ENCODE data around the gene ROR2.
A peak's percentile ranks its signal among the peaks of the same experiment; 100 is the strongest.

ROR2 gene

GRCh38 chr9:91972076-91972626 is 22.1 kb upstream of the ROR2 start:
- no peak for DNase-seq (ENCODE audit: low read depth, low spot score)
- WGBS (ENCODE audit: insufficient coverage, insufficient read length) = no CpG with 5 or more reads among the region's 4 CpGs
- Histone ChIP-seq H3K4me3 (ENCODE audit: low read length) (no peak overlapping the region), H3K27ac (ENCODE audit: low read length) (no peak overlapping the region), H3K9me3 (ENCODE audit: control insufficient read depth, insufficient read depth, low read length) (no peaks in the 10 kb centered on the region), H3K4me1 (ENCODE audit: control insufficient read depth, insufficient read depth, low read length) (no peaks in the 10 kb centered on the region), H3K36me3 (ENCODE audit: control insufficient read depth, insufficient read depth, low read length) (no peaks in the 10 kb centered on the region), H3K27me3 (ENCODE audit: control insufficient read depth, insufficient read depth, low read length) (no peaks in the 10 kb centered on the region)

GRCh38 chr9:91967259-91967658 is 17.2 kb upstream of the ROR2 start:
- H3K4me3 ChIP-seq (ENCODE audit: low read length) = no peak overlapping the region
- WGBS (ENCODE audit: insufficient coverage, insufficient read length) = no CpG with 5 or more reads among the region's 3 CpGs
- H3K36me3 ChIP-seq (ENCODE audit: control insufficient read depth, insufficient read depth, low read length) = no peaks in the 10 kb centered on the region
- no peaks in the 10 kb centered on the region for H3K4me1 ChIP-seq (ENCODE audit: control insufficient read depth, insufficient read depth, low read length)
- H3K9me3 ChIP-seq (ENCODE audit: control insufficient read depth, insufficient read depth, low read length) = no peaks in the 10 kb centered on the region
- H3K27me3 ChIP-seq (ENCODE audit: control insufficient read depth, insufficient read depth, low read length) = no peaks in the 10 kb centered on the region
- H3K27ac ChIP-seq (ENCODE audit: low read length) = no peak overlapping the region
- DNase-seq (ENCODE audit: low read depth, low spot score) = no peak

- Histone ChIP-seq H3K9me3 (ENCODE audit: control insufficient read depth, insufficient read depth, low read length) (no peaks in the 10 kb centered on the region), H3K4me3 (ENCODE audit: low read length) (no peak overlapping the region), H3K4me1 (ENCODE audit: control insufficient read depth, insufficient read depth, low read length) (no peaks in the 10 kb centered on the region), H3K27me3 (ENCODE audit: control insufficient read depth, insufficient read depth, low read length) (no peaks in the 10 kb centered on the region), H3K27ac (ENCODE audit: low read length) (no peak overlapping the region), H3K36me3 (ENCODE audit: control insufficient read depth, insufficient read depth, low read length) (no peaks in the 10 kb centered on the region)
- WGBS (ENCODE audit: insufficient coverage, insufficient read length) = no CpG with 5 or more reads among the region's 2 CpGs
- no peak for DNase-seq (ENCODE audit: low read depth, low spot score)
Measured at GRCh38 chr9:91966503-91966902, 16.5 kb upstream of the ROR2 start.

GRCh38 chr9:91963711-91964240 is 13.7 kb upstream of the ROR2 start:
- Histone ChIP-seq H3K4me1 (ENCODE audit: control insufficient read depth, insufficient read depth, low read length) (no peaks in the 10 kb centered on the region), H3K27ac (ENCODE audit: low read length) (no peak overlapping the region), H3K9me3 (ENCODE audit: control insufficient read depth, insufficient read depth, low read length) (no peaks in the 10 kb centered on the region), H3K36me3 (ENCODE audit: control insufficient read depth, insufficient read depth, low read length) (no peaks in the 10 kb centered on the region), H3K27me3 (ENCODE audit: control insufficient read depth, insufficient read depth, low read length) (no peaks in the 10 kb centered on the region), H3K4me3 (ENCODE audit: low read length) (no peak overlapping the region)
- no peak for DNase-seq (ENCODE audit: low read depth, low spot score)
- no CpG with 5 or more reads among the region's 2 CpGs for WGBS (ENCODE audit: insufficient coverage, insufficient read length)

DNA sequence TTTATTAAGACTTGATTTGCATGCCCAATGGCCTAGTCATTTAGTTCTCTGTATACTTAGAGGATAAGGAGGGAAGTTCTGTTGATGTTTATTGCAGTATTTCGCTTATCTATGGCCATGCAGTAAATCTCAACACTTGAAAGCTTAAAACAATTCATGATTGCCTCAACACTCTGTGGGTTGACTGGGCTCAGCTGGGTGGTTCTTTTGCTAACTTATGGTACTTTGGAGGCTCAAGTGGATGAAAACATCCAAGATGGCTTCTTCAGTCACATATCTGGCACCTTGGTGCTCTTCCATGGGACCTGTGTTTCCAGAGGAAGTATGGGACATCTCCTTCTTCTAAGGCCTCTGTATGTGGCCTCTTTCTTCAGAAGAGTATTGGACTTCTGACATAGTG is 10.3 kb upstream of the ROR2 start:
- DNase-seq (ENCODE audit: low read depth, low spot score) = no peak
- H3K9me3 ChIP-seq (ENCODE audit: control insufficient read depth, insufficient read depth, low read length) = no peaks in the 10 kb centered on the region
- H3K27ac ChIP-seq (ENCODE audit: low read length) = no peak overlapping the region
- H3K27me3 ChIP-seq (ENCODE audit: control insufficient read depth, insufficient read depth, low read length) = no peaks in the 10 kb centered on the region
- no peak overlapping the region for H3K4me3 ChIP-seq (ENCODE audit: low read length)
- no peaks in the 10 kb centered on the region for H3K4me1 ChIP-seq (ENCODE audit: control insufficient read depth, insufficient read depth, low read length)
- no peaks in the 10 kb centered on the region for H3K36me3 ChIP-seq (ENCODE audit: control insufficient read depth, insufficient read depth, low read length)
- WGBS (ENCODE audit: insufficient coverage, insufficient read length) = no CpG with 5 or more reads among the region's 1 CpG

DNA sequence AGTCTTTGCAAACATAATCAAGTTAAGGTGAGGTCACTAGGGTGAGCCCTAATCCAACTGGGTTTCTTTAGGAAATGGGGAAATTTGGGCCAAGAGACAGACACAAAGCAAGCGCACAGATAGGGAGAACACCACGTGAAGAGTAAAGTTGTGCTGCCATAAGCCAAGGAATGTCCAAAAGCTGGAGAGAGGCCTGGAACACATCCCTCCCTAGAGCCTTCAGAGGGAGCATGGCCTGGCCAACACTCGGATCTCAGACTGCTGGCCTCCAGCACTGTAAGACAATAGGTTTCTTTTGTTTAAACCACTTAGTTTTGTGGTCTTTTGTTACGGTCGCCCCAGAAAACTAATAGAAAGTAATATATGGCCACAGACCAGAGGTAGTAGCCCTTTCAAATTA is 8.1 kb upstream of the ROR2 start:
- no CpG with 5 or more reads among the region's 5 CpGs for WGBS (ENCODE audit: insufficient coverage, insufficient read length)
- Histone ChIP-seq H3K9me3 (ENCODE audit: control insufficient read depth, insufficient read depth, low read length) (no peaks in the 10 kb centered on the region), H3K4me1 (ENCODE audit: control insufficient read depth, insufficient read depth, low read length) (0 out of 2 replicates have a peak, but pooled peaks cover 1% of the 10 kb centered on the region), H3K36me3 (ENCODE audit: control insufficient read depth, insufficient read depth, low read length) (no peaks in the 10 kb centered on the region), H3K27ac (ENCODE audit: low read length) (no peak overlapping the region), H3K4me3 (ENCODE audit: low read length) (no peak overlapping the region), H3K27me3 (ENCODE audit: control insufficient read depth, insufficient read depth, low read length) (no peaks in the 10 kb centered on the region)
- no peak for DNase-seq (ENCODE audit: low read depth, low spot score)

DNA sequence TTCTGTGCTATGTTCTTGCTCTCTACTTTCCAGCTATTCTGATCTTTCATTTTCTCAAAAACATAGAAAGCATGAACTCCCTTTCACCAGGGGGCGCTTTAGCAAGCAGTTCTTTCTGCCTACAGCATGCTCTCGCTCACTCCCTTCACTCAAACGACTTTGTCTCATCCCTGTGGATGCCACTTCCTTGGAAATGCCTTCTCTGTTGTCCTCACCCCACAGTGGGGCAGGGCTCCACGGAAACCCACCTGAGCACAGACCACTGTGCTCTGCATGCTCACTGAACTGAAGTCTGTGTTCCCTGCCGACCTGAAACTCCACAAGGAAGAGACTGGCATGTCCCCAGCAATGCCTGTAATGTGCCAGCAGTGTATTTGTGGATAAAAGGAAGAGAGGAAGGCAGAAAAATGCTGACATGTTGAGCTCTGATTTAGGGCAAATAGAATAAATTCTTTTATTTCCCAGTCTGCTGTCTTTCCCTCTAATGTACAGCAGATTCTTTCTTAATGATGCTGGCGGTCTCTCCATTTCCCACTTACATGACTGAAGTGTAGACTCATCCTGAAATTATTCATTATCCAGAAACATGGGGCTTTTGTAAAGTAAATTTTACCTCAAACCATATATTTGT is 4.9 kb upstream of the ROR2 start:
- H3K27me3 ChIP-seq (ENCODE audit: control insufficient read depth, insufficient read depth, low read length) = peaks cover 4% of the 10 kb centered on the region; the same call in 1 of the 2 replicates
- no peak for DNase-seq (ENCODE audit: low read depth, low spot score)
- no peaks in the 10 kb centered on the region for H3K36me3 ChIP-seq (ENCODE audit: control insufficient read depth, insufficient read depth, low read length)
- WGBS (ENCODE audit: insufficient coverage, insufficient read length) = no CpG with 5 or more reads among the region's 6 CpGs
- H3K4me1 ChIP-seq (ENCODE audit: control insufficient read depth, insufficient read depth, low read length) = 0 out of 2 replicates have a peak, but pooled peaks cover 1% of the 10 kb centered on the region
- H3K4me3 ChIP-seq (ENCODE audit: low read length) = no peak overlapping the region
- H3K9me3 ChIP-seq (ENCODE audit: control insufficient read depth, insufficient read depth, low read length) = no peaks in the 10 kb centered on the region
- H3K27ac ChIP-seq (ENCODE audit: low read length) = no peak overlapping the region

GRCh38 chr9:91953718-91954117 is 3.7 kb upstream of the ROR2 start:
- H3K27me3 ChIP-seq (ENCODE audit: control insufficient read depth, insufficient read depth, low read length) = peaks cover 4% of the 10 kb centered on the region; the same call in 1 of the 2 replicates
- no peak overlapping the region for H3K4me3 ChIP-seq (ENCODE audit: low read length)
- no peaks in the 10 kb centered on the region for H3K36me3 ChIP-seq (ENCODE audit: control insufficient read depth, insufficient read depth, low read length)
- H3K27ac ChIP-seq (ENCODE audit: low read length) = no peak overlapping the region
- no CpG with 5 or more reads among the region's 6 CpGs for WGBS (ENCODE audit: insufficient coverage, insufficient read length)
- H3K9me3 ChIP-seq (ENCODE audit: control insufficient read depth, insufficient read depth, low read length) = no peaks in the 10 kb centered on the region
- DNase-seq (ENCODE audit: low read depth, low spot score) = no peak
- H3K4me1 ChIP-seq (ENCODE audit: control insufficient read depth, insufficient read depth, low read length) = 0 out of 2 replicates have a peak, but pooled peaks cover 1% of the 10 kb centered on the region

GRCh38 chr9:91951944-91952520 is 2.0 kb upstream of the ROR2 start:
- H3K4me1 ChIP-seq (ENCODE audit: control insufficient read depth, insufficient read depth, low read length) = 0 out of 2 replicates have a peak, but pooled peaks cover 1% of the 10 kb centered on the region
- no peaks in the 10 kb centered on the region for H3K36me3 ChIP-seq (ENCODE audit: control insufficient read depth, insufficient read depth, low read length)
- WGBS (ENCODE audit: insufficient coverage, insufficient read length) = no CpG with 5 or more reads among the region's 6 CpGs
- peaks cover 10% of the 10 kb centered on the region; the same call in 1 of the 2 replicates for H3K27me3 ChIP-seq (ENCODE audit: control insufficient read depth, insufficient read depth, low read length)
- H3K4me3 ChIP-seq (ENCODE audit: low read length) = no peak overlapping the region
- no peak overlapping the region for H3K27ac ChIP-seq (ENCODE audit: low read length)
- no peak for DNase-seq (ENCODE audit: low read depth, low spot score)
- no peaks in the 10 kb centered on the region for H3K9me3 ChIP-seq (ENCODE audit: control insufficient read depth, insufficient read depth, low read length)

DNA sequence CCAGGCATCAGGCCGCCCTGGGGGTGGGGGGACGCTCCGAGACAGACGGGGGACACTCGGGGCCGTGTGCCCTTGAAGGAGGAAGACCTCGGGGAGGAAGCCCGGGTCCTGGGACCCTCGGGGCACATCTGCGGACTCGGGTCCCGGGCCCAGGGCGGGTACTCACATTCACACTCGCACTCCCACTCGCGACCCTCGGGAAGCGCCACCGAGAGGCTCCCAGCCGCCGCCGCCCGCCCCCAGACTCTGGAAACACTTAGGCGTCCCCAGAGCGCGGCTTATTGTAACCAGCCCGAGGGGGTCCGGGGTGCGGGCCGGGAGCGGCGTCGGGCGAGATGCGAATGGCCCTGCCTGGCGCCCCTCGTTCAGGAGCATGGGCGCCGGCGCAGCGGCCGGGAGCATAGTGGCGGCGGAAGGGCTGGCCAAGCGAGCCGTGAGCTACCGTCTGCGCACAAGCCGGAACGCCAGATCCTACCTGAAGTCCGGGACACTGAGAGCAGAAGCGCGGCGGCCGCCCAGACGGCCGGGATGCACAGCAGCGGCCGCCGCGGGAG is 559 bp downstream of the ROR2 start:
- no peak overlapping the region for H3K27ac ChIP-seq (ENCODE audit: low read length)
- whole genome bisulfite sequencing (ENCODE audit: insufficient coverage, insufficient read length) = no CpG with 5 or more reads among the region's 61 CpGs

More for the DNA sequence above, 559 bp downstream of the ROR2 start:
- Histone ChIP-seq H3K36me3 (ENCODE audit: control insufficient read depth, insufficient read depth, low read length) (no peaks in the 10 kb centered on the region), H3K4me3 (ENCODE audit: low read length) (peak overlapping the region; percentile 43; the same call in 1 of the 2 replicates), H3K4me1 (ENCODE audit: control insufficient read depth, insufficient read depth, low read length) (no peaks in the 10 kb centered on the region; the same call in 1 of the 2 replicates), H3K9me3 (ENCODE audit: control insufficient read depth, insufficient read depth, low read length) (no peaks in the 10 kb centered on the region), H3K27me3 (ENCODE audit: control insufficient read depth, insufficient read depth, low read length) (peaks cover 10% of the 10 kb centered on the region; the same call in 1 of the 2 replicates)
- DNase-seq (ENCODE audit: low read depth, low spot score) = no peak

All from iPS DF 6.9 (cell line).